KMS-11 (cell line): Measurements from ENCODE around the gene RAPGEF1.

ENCODE experiments used
- H2AFZ ChIP-seq: fragments of 200-600 bp; sonication (generic); 2 replicates; pipeline ENCODE4 v1.6.1; 2016; ENCODE audit warnings: antibody characterized with exemption, mixed run types, low read depth
- H3K27ac ChIP-seq: fragments of 200-600 bp; sonication (generic); 2 replicates; pipeline ENCODE4 v1.6.1; 2016; ENCODE audit warnings: mild to moderate bottlenecking, mixed run types
- H3K27me3 ChIP-seq: fragments of 200-600 bp; sonication (generic); 2 replicates; pipeline ENCODE4 v1.6.1; 2017; ENCODE audit warnings: mild to moderate bottlenecking, low read depth, mixed run types, moderate library complexity; ENCODE audit not compliant: insufficient read depth
- H3K36me3 ChIP-seq: fragments of 200-600 bp; sonication (generic); 2 replicates; pipeline ENCODE4 v1.6.1; 2017; ENCODE audit warnings: mild to moderate bottlenecking, mixed run types; ENCODE audit not compliant: insufficient read depth
- H3K4me1 ChIP-seq: fragments of 200-600 bp; sonication (generic); 2 replicates; pipeline ENCODE4 v1.6.1; 2016; ENCODE audit warnings: mild to moderate bottlenecking, low read depth, mixed run types; ENCODE audit not compliant: poor library complexity, severe bottlenecking
- H3K4me2 ChIP-seq: fragments of 200-600 bp; sonication (generic); 2 replicates; pipeline ENCODE4 v1.7.0; 2016; ENCODE audit warnings: mild to moderate bottlenecking, mixed run types
- H3K4me3 ChIP-seq: fragments of 200-600 bp; sonication (generic); IDR thresholded peaks from 2 replicates; pipeline ENCODE4 v1.6.1; 2017; ENCODE audit warnings: low read depth, low read length, mixed read lengths; ENCODE audit not compliant: insufficient read depth
- H3K79me2 ChIP-seq: fragments of 200-600 bp; sonication (generic); 2 replicates; pipeline ENCODE4 v1.6.1; 2016; ENCODE audit warnings: low read depth, mixed run types; ENCODE audit not compliant: insufficient read depth
- H3K9ac ChIP-seq: fragments of 200-600 bp; sonication (generic); 2 replicates; pipeline ENCODE4 v1.6.1; 2016; ENCODE audit warnings: mild to moderate bottlenecking, mixed run types
- H4K20me1 ChIP-seq: fragments of 200-600 bp; sonication (generic); 2 replicates; pipeline ENCODE4 v1.6.1; 2016; ENCODE audit warnings: mild to moderate bottlenecking, mixed run types; ENCODE audit not compliant: insufficient read depth
- CTCF ChIP-seq: fragments of 200-600 bp; sonication (generic); conservative IDR thresholded peaks from 2 replicates; pipeline ENCODE4 v1.6.1; 2017; ENCODE audit warnings: low read depth, mild to moderate bottlenecking, antibody characterized with exemption, low read length, moderate library complexity, mixed read lengths

RAPGEF1 gene

GRCh38 chr9:131744171-131744719, 4.4 kb upstream of the RAPGEF1 start:
- H3K4me3 ChIP-seq: no peak overlapping the region
- TF ChIP-seq CTCF: no peak
- no peak overlapping the region for H2AFZ ChIP-seq

GRCh38 chr9:131743501-131743900, 3.6 kb upstream of the RAPGEF1 start:
- H3K9ac ChIP-seq: no peak overlapping the region
- H2AFZ ChIP-seq: no peak overlapping the region
- no peaks in the 10 kb centered on the region for H3K27me3 ChIP-seq
- peaks cover 9% of the 10 kb centered on the region for H3K79me2 ChIP-seq
- no peaks in the 10 kb centered on the region for H3K36me3 ChIP-seq
- peaks cover 13% of the 10 kb centered on the region for H3K4me1 ChIP-seq
- H3K27ac ChIP-seq: no peak overlapping the region
- no peak overlapping the region for H3K4me2 ChIP-seq
- H3K4me3 ChIP-seq: no peak overlapping the region
- H4K20me1 ChIP-seq: no peaks in the 10 kb centered on the region
- TF ChIP-seq CTCF: no peak

More at GRCh38 chr9:131744171-131744719, 4.4 kb upstream of the RAPGEF1 start:
- Histone ChIP-seq H4K20me1 (no peaks in the 10 kb centered on the region), H3K27ac (no peak overlapping the region), H3K9ac (no peak overlapping the region), H3K4me2 (no peak overlapping the region), H3K36me3 (no peaks in the 10 kb centered on the region), H3K79me2 (peaks cover 1% of the 10 kb centered on the region), H3K27me3 (no peaks in the 10 kb centered on the region), H3K4me1 (peaks cover 17% of the 10 kb centered on the region)

- H3K27me3 ChIP-seq: no peaks in the 10 kb centered on the region
- no peak overlapping the region for H3K27ac ChIP-seq
- peaks cover 13% of the 10 kb centered on the region for H3K4me1 ChIP-seq
- H3K36me3 ChIP-seq: no peaks in the 10 kb centered on the region
- no peaks in the 10 kb centered on the region for H4K20me1 ChIP-seq
- H3K4me2 ChIP-seq: no peak overlapping the region
- H3K79me2 ChIP-seq: peaks cover 13% of the 10 kb centered on the region
- no peak overlapping the region for H3K9ac ChIP-seq
- H2AFZ ChIP-seq: no peak overlapping the region
- TF ChIP-seq CTCF: no peak
- H3K4me3 ChIP-seq: no peak overlapping the region
Observed at GRCh38 chr9:131743096-131743495, 3.2 kb upstream of the RAPGEF1 start.

- Histone ChIP-seq H3K4me1 (peaks cover 30% of the 10 kb centered on the region), H3K27ac (no peak overlapping the region), H4K20me1 (no peaks in the 10 kb centered on the region), H3K36me3 (no peaks in the 10 kb centered on the region), H3K9ac (no peak overlapping the region), H3K4me2 (no peak overlapping the region), H3K79me2 (peaks cover 35% of the 10 kb centered on the region), H3K27me3 (no peaks in the 10 kb centered on the region), H2AFZ (no peak overlapping the region), H3K4me3 (no peak overlapping the region)
- no peak for TF ChIP-seq CTCF
Observed at GRCh38 chr9:131740898-131741297, 1.0 kb upstream of the RAPGEF1 start.
